WI38 (cell line): ENCODE data around the gene AGAP5.

ENCODE experiments used
- H3K4me3 ChIP-seq: 2 replicates; pipeline ENCODE4 v1.5.1; 2011; ENCODE audit warnings: low read depth, mild to moderate bottlenecking, control low read depth, low read length
- CTCF ChIP-seq: IDR thresholded peaks from 2 replicates; pipeline ENCODE4 v1.5.1; 2012; ENCODE audit warnings: low read depth, mild to moderate bottlenecking, control low read depth, low read length

The AGAP5 gene

GRCh38 chr10:73644767-73645166 is 53.1 kb downstream of the AGAP5 start:
- no peak for TF ChIP-seq CTCF
- no peak overlapping the region for H3K4me3 ChIP-seq

- no peak overlapping the region for H3K4me3 ChIP-seq
- TF ChIP-seq CTCF: peak; percentile 72
Measured at GRCh38 chr10:73644015-73644743, 53.7 kb downstream of the AGAP5 start.

GRCh38 chr10:73643362-73643761 is 54.5 kb downstream of the AGAP5 start:
- no peak for TF ChIP-seq CTCF
- no peak overlapping the region for H3K4me3 ChIP-seq

GRCh38 chr10:73641328-73642060 is 56.4 kb downstream of the AGAP5 start, which contains the start of gene MYOZ1:
MYOZ1 (minus strand) TSS chr10:73641474; CDS start chr10:73640017, 1,457 bp downstream.
- TF ChIP-seq CTCF: no peak

GRCh38 chr10:73639286-73639685 is 58.6 kb downstream of the AGAP5 start:
- no peak overlapping the region for H3K4me3 ChIP-seq
- no peak for TF ChIP-seq CTCF

More at GRCh38 chr10:73641328-73642060, 56.4 kb downstream of the AGAP5 start, which contains the start of gene MYOZ1:
- H3K4me3 ChIP-seq: no peak within 1 kb of the TSS

- no peak overlapping the region for H3K4me3 ChIP-seq
- TF ChIP-seq CTCF: no peak
Measured at GRCh38 chr10:73635781-73636180, 62.1 kb downstream of the AGAP5 start.

GRCh38 chr10:73634421-73634820 is 63.5 kb downstream of the AGAP5 start:
- no peak for TF ChIP-seq CTCF
- H3K4me3 ChIP-seq: no peak overlapping the region
